GM21723 (cell line): ENCODE data around the gene FAM228B.

Source experiments
- ATAC-seq: cut with Tn5 transposase; IDR thresholded peaks from one replicate; pipeline ENCODE4 v1.9.1; 2021; ENCODE audit warnings: mild to moderate bottlenecking, moderate library complexity; ENCODE audit not compliant: unreplicated experiment

Gene FAM228B

GRCh38 chr2:24200799-24201198 is 77.5 kb downstream of the FAM228B start:
- ATAC-seq, result no peak

DNA sequence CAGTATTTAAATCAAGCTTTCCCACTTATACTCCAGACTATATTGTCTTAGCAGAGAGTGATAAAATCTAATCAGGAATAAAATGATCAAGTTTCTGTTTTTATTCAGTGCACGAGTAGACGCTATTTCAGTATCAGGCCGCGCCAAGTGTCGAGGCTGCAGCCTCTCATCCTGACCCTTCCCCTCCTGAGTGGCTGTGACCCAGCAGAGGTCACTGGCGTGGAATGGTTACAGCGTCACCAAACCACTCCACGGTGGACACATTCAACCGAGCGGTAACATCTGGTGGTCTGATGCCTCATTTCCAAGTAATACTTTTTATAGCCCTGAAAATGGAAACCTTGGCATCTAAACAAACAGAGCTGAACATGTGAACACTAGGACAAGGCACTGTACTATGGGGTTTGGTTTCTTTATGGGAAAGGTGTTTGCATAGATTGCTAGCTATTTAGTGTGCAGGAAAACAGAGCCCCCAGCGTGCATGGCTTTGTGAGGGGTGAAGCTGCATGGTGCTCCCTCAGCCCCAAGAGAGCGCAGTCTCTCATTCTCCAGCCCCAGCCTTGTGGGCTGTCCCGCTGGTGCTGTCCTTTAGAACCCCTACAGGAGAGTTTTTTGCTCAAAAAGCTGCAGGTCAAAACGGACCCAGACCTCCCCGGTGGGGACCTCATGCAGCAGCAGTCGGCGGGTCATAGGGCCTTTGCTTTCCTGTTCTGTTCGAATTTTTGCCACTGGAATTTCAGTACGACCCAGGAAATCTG is 79.9 kb downstream of the FAM228B start:
- ATAC-seq, result no peak

DNA sequence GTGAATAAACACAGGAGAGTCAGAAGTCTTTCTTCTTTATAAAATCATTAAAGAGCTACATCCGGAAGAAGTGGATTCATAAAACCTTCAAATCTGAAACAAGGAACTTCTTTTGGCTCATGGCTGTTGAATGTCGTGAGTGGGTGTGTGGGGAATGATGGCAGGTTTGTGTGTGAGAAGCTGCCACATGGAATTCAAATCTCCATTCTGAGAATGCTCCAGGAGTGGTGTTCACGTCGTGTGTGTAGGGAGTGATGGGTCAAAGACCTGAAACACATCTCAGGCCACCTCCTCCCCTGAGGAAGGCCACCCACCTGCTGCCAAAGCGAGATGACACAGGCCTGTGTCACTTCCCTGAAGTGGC is 80.5 kb downstream of the FAM228B start:
- no peak for ATAC-seq

DNA sequence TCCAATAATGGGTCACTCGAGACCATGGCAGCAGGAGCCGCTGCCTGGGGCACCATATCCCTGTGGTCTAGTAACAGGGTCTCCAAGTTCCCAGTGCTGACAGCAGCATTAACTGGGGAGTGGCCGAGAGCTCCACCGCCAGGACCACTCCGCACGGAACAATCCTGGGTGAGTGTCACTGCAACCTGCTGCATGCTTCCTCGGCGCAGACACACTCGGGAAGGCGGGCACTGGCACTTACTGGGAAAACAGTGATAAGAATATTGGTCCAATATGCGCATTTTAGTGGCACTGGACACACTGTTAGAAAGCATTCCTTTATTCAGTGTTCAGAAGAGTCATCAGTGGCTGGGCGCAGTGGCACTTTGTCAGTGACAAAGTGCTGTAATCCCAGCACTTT is 81.2 kb downstream of the FAM228B start:
- no peak for ATAC-seq

DNA sequence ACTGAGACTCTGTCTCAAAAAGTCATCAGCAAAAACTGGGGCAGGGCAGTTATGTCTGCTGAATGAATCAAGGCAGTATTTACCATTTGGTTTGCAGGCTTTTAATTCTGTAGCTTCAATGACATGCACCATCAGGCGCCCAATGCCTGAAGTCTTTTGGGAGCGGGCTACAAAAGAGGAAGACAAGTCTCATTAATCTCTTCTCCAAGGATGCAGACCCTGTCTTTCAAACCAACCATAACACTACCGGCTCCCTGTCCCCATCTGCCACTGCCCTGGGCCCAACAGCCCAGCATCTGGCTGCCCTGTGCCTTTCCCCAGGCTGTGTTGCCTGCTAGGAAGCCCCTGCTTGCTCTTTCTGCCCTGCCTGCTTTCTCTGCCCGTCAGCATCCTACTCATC is 81.9 kb downstream of the FAM228B start:
- no peak for ATAC-seq

DNA sequence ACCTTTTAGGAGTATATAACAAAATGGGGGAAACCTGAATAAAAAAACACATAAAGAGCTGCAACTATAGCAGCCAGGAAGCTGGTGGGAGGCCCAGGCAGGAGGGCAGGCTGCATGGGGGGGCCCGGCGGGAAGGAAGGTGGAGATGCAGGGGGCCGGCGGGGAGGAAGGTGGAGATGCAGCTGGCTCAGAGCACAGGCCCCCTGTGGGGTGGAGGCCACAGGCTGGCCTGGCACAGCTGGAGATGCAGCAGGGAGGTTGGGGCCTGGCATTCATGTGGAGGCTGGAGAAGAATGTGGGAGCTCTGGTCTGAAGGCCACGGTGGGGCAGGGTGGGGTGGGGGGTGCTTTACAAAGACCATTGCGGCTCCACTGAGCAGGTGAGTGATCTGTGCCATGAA is 83.0 kb downstream of the FAM228B start:
- ATAC-seq, result no peak

DNA sequence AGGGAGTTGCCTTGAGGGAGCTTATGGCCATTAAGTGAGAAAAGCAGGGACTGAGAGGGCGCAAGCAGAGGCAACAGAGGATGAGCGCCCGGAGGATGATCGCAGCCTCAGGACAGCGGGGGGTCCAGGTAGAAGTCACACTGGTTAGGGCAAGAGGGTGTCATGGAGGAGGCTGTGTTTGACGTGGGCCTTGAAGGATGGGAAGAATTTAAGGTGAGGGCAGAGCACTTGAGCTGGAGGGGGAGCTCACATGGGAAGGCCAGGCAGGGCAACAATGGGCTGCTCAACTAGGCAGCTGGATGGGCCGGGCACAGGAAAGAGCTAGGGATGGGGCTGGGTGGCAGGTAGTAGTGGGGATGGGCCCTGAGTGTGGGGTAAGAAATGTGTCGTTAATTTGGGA is 83.4 kb downstream of the FAM228B start:
- no peak for ATAC-seq

DNA sequence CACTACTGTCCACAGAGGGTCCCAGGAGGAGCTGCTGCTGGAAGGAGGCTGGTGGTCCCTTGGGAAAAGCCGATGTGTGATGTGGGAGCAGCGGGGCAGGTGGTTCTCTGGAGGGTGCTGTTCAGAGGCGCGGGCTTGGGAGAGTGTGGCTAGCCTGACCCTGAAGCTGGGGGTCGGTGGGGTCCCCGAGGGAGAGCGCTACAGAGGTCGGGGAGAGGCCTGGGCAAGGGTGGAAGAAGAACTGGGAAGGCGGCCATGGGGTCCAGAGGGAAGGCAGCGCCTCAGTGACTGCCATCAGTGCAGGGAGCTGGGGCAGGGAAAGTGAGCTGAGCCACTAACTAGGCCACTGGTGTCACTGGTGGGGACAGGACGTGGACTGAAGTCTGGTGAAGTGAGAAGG is 84.1 kb downstream of the FAM228B start:
- no peak for ATAC-seq

DNA sequence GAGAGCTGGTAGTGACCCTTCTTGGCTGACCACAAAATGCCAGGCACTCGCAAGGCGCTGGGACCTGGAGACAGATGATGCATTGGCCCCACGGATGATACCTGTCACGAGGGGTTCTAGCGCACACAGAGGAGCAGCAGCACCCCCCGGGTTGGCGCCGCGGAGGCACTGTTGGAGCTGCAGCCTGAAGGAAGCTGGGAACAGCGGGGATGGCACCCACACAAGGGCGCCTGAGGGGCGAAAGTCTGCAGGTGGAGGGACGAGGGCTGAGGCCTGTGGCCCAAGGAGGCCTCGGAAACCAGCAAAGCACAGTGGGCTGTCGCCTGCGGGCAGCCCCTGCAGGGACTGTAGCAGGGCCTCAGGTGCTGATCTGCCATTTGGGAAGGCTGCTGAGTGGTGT is 85.2 kb downstream of the FAM228B start:
- ATAC-seq, result no peak

DNA sequence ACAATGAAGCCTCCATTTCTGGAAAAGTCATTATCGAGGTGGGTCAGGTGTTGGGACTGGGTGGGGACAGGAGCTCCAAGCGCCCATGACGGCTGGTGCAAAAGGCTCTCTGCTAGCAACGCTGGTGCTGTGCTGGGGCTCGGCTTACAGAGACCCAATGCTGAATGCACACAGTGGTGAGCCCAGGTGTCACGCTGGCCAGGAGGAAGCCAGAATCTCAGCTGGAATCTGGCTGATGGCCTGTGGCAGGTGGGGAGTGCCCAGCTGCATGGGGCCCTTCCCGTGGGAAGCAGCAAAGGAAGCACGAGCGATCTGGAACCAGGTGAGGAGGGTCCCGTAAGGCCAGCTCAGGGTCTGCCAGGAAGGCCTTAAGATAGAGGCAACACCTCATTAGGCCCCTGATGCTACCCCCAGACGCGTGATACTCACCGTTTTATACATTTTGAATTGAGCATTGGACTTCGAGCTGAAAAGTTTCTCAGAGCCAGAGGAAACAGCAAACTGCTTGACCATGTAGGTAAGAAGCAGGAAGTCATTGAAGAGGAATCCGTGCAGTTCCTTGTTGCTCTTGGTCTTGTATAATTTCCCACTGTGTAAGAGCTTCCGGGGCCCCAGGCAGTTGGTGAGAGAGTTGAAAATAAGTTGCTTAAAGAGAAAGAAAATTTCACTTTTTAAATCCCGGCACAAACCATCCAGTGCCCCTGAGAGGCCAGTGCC is 86.3 kb downstream of the FAM228B start:
- ATAC-seq, result no peak

DNA sequence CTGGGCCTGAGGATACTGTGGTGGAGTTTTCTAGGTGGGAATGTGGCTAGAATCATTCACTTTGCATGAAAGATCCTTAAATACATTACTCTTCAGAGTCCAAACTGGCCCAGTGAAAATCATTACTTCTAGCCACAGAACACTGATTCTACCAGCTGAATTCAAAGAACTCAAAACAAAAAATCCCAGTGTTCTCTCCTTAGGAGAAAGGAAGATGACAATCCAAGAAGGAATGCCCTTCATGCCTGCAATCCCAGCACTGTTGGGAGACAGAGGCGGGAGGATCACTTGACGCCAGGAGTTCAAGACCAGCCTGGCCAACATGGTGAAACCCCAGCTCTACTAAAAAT is 86.8 kb downstream of the FAM228B start:
- ATAC-seq, result no peak

- no peak for ATAC-seq
Observed at GRCh38 chr2:24210723-24211122, 87.5 kb downstream of the FAM228B start.

- no peak for ATAC-seq
Observed at GRCh38 chr2:24211408-24211807, 88.1 kb downstream of the FAM228B start.

GRCh38 chr2:24214880-24215279 is 91.6 kb downstream of the FAM228B start:
- peak; percentile 95 for ATAC-seq
